ENCODE data around the gene SUV39H2. TPM values are rescaled to one million over a fixed set of nuclear protein-coding genes. Genes with fewer than 3 reads are reported as not detected.

Gene SUV39H2
- total RNA-seq, 3 donors from 2014 or later = 5.4 to 9.3 (median 7.3) TPM

DNA sequence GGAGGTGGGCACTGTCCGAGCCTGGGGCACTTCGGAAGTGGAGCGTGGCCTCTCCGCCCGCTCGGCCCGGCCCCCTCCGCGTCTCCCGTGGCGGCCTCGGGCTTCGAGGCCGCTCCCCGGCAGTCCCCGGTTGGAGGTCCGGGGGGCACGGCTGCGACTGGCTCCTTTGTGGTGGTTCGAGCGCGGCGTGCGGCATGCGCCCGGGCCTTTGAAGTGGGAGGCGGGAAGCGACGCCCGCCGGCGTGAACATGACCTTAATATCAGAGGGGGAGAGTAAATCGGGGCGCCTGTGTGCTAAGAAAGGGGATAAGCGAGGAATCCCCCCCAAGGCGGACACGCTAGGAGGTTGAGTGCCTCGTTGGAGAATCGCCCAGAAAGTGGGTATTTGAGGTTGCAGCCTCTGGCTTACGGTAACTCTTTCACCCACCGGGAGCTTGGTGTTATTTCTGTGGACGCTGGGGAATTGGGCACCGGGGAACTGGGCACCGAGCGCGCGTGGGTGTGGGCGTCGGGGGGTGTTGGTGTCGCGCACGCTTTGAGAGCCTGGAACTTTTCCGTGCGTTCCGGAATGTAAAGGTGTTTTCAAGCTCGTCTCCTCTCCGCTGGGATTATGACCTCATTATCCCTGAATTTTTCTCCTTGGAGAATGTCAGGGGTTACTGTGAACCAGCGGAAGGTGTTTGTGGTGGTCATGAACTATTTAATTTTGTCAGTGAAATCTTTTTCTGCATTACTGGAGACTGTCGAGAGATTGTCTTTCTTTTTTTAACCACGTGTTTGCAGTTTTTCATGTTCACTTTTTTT is 660 bp downstream of the SUV39H2 start:
- peak; percentile 13 for ATAC-seq
- Histone ChIP-seq H3K4me3 (peak overlapping the region; percentile 91), H3K4me1 (ENCODE audit: low read depth) (peaks cover 16% of the 10 kb centered on the region), H3K36me3 (ENCODE audit: low read depth) (peaks cover 4% of the 10 kb centered on the region), H3K9me3 (no peaks in the 10 kb centered on the region)
- DNase-seq = peak; percentile 41 to 55 (median 55)
- TF ChIP-seq, protein P1, sequence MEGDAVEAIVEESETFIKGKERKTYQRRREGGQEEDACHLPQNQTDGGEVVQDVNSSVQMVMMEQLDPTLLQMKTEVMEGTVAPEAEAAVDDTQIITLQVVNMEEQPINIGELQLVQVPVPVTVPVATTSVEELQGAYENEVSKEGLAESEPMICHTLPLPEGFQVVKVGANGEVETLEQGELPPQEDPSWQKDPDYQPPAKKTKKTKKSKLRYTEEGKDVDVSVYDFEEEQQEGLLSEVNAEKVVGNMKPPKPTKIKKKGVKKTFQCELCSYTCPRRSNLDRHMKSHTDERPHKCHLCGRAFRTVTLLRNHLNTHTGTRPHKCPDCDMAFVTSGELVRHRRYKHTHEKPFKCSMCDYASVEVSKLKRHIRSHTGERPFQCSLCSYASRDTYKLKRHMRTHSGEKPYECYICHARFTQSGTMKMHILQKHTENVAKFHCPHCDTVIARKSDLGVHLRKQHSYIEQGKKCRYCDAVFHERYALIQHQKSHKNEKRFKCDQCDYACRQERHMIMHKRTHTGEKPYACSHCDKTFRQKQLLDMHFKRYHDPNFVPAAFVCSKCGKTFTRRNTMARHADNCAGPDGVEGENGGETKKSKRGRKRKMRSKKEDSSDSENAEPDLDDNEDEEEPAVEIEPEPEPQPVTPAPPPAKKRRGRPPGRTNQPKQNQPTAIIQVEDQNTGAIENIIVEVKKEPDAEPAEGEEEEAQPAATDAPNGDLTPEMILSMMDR (IDR thresholded peaks at IDR 0.05) = no peak
- intact Hi-C loops (cut with DNase I, micrococcal nuclease) = no loop called here

DNA sequence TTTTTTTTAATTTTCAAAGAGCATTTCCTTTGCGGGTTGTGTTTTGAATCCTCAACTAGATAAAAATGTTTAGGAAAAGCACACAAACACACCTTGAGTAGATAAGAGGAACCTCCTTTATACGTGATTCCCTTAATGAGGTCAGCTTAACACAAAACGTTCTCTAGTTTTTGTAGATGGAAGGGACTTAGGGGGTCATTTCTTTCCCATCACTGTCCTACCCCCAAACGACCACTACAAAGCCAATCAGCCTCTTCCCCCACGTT is 1.2 kb downstream of the SUV39H2 start:
- TF ChIP-seq, protein P1 (IDR thresholded peaks at IDR 0.05) = no peak
- Histone ChIP-seq H3K4me3 (peak overlapping the region; percentile 91), H3K36me3 (ENCODE audit: low read depth) (peaks cover 4% of the 10 kb centered on the region), H3K9me3 (no peaks in the 10 kb centered on the region), H3K4me1 (ENCODE audit: low read depth) (peaks cover 16% of the 10 kb centered on the region)
- no peak for ATAC-seq
- intact Hi-C loops (cut with DNase I, micrococcal nuclease) = no loop called here
- no peak for DNase-seq

DNA sequence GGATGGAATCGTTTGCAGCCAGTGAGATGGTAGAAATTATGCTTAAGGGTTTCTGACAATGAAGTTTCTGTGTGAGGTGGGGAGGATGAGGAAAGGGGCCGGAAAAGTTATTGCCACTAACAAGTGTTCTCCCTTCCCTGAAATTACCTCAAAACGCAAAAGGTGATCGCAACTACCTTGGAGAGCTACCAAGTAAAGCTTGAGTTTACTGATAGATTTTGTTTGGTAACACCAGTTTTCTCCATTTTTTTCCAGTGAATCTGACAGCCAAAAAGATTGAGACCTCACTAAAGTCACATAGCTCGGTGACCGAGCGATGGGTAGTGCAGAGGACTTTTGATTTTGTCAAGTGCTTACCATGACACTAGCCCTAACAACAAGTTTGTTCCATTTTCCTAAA is 1.6 kb downstream of the SUV39H2 start:
- TF ChIP-seq, protein P1 (IDR thresholded peaks at IDR 0.05) = no peak
- DNase-seq (no peak), ATAC-seq (no peak)
- no peaks in the 10 kb centered on the region for H3K9me3 ChIP-seq
- intact Hi-C loops (cut with DNase I, micrococcal nuclease) = no loop called here
- peaks cover 4% of the 10 kb centered on the region for H3K36me3 ChIP-seq (ENCODE audit: low read depth)
- H3K4me1 ChIP-seq (ENCODE audit: low read depth) = peaks cover 16% of the 10 kb centered on the region
- H3K4me3 ChIP-seq = no peak overlapping the region

DNA sequence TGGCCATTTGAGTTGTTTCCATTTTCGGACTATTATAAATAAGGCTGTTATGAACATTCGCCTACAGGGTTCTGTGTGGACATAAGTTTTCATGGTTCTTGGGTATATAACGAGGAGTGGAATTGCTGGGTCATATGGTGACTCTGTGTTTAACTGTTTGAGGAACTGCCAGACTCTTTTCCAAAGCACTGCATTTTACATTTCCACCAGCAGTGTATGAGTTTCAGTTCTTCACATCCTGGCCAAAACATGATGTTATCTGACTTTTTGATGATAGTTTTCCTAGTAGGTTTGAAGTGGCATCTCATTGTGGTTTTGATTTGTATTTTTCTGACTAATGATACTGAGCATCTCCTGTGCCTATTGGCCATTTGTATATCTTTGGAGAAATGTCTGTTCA is 5.4 kb downstream of the SUV39H2 start:
- Histone ChIP-seq H3K4me3 (no peak overlapping the region), H3K36me3 (ENCODE audit: low read depth) (no peaks in the 10 kb centered on the region), H3K9me3 (no peaks in the 10 kb centered on the region), H3K4me1 (ENCODE audit: low read depth) (peaks cover 10% of the 10 kb centered on the region)
- DNase-seq (no peak), ATAC-seq (no peak)
- intact Hi-C loops (cut with DNase I, micrococcal nuclease) = no loop called here
- TF ChIP-seq, protein P1 (IDR thresholded peaks at IDR 0.05) = no peak

DNA sequence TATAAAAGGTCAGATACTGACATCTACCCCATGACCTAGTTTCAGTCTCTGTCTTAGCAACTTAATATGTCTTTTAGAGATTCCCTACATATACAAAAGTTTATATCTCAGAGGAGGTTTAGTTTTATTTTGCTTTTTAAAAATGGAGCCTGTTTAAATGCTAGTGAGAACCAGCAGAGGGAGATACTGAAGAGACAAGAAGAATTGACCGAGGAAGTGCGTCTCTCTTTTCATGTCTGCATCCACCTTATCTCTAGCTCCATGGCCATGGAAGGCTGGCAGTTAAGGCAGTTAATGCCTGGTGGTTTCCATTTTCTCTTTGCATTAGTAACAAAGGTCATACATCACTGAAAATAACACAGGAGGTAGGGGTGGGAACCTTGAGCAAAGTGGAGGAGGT is 10.7 kb downstream of the SUV39H2 start:
- intact Hi-C loops (cut with DNase I, micrococcal nuclease) = no loop called here
- TF ChIP-seq, protein P1 (IDR thresholded peaks at IDR 0.05) = no peak
- no peak overlapping the region for H3K4me3 ChIP-seq
- no peaks in the 10 kb centered on the region for H3K36me3 ChIP-seq (ENCODE audit: low read depth)
- no peak for DNase-seq
- H3K9me3 ChIP-seq = no peaks in the 10 kb centered on the region
- H3K4me1 ChIP-seq (ENCODE audit: low read depth) = peaks cover 3% of the 10 kb centered on the region
- no peak for ATAC-seq

Data from mucosa of descending colon (tissue), 3 donors.